Effector memory CD4-positive, alpha-beta T cell (primary cell): ENCODE measurements around the gene C11orf91.
"Not testable (repeated sequence)": the region's sequence is repeated elsewhere in the genome, so short reads cannot be mapped to it uniquely, and the experiment has no call there.

Experiments
- DNase-seq, 3 donors: peaks; one replicate each; pipeline ENCODE4 v3.0.0-alpha.2; 2020
- H3K27ac ChIP-seq: 2 replicates; pipeline ENCODE4 v1.7.0; 2013; ENCODE audit warnings: mild to moderate bottlenecking, low read length, moderate library complexity; ENCODE audit not compliant: insufficient read depth, poor library complexity, severe bottlenecking
- H3K27me3 ChIP-seq: replicated peaks from 2 replicates; pipeline ENCODE4 v1.7.0; 2013; ENCODE audit warnings: mild to moderate bottlenecking, low read length; ENCODE audit not compliant: insufficient read depth, control insufficient read depth, poor library complexity, severe bottlenecking
- H3K36me3 ChIP-seq: 2 replicates; pipeline ENCODE4 v1.7.0; 2013; ENCODE audit warnings: mild to moderate bottlenecking, low read length, moderate library complexity; ENCODE audit not compliant: control insufficient read depth, insufficient read depth
- H3K4me1 ChIP-seq: 2 replicates; pipeline ENCODE4 v1.7.0; 2013; ENCODE audit warnings: low read length, mild to moderate bottlenecking; ENCODE audit not compliant: control insufficient read depth, insufficient read depth, poor library complexity, severe bottlenecking
- H3K4me3 ChIP-seq: 2 replicates; pipeline ENCODE4 v1.7.0; 2013; ENCODE audit warnings: low read length, low read depth, mild to moderate bottlenecking; ENCODE audit not compliant: insufficient read depth, poor library complexity, severe bottlenecking
- H3K9me3 ChIP-seq: 2 replicates; pipeline ENCODE4 v1.7.0; 2013; ENCODE audit warnings: mild to moderate bottlenecking, low read length, moderate library complexity; ENCODE audit not compliant: control insufficient read depth

The C11orf91 gene

GRCh38 chr11:33664827-33665226, 35.8 kb downstream of the C11orf91 start:
- no peak overlapping the region for H3K27ac ChIP-seq
- H3K36me3 ChIP-seq = no peaks in the 10 kb centered on the region
- no peaks in the 10 kb centered on the region for H3K4me1 ChIP-seq
- no peak overlapping the region for H3K4me3 ChIP-seq
- no peak for DNase-seq
- H3K9me3 ChIP-seq = no peaks in the 10 kb centered on the region
- no peaks in the 10 kb centered on the region for H3K27me3 ChIP-seq

GRCh38 chr11:33664166-33664565, 36.5 kb downstream of the C11orf91 start:
- no peak overlapping the region for H3K27ac ChIP-seq
- DNase-seq = no peak
- H3K4me3 ChIP-seq = no peak overlapping the region

GRCh38 chr11:33663121-33663520, 37.5 kb downstream of the C11orf91 start:
- no peak for DNase-seq
- no peaks in the 10 kb centered on the region for H3K36me3 ChIP-seq

More at GRCh38 chr11:33664166-33664565, 36.5 kb downstream of the C11orf91 start:
- Histone ChIP-seq H3K4me1 (no peaks in the 10 kb centered on the region), H3K27me3 (no peaks in the 10 kb centered on the region), H3K9me3 (no peaks in the 10 kb centered on the region), H3K36me3 (no peaks in the 10 kb centered on the region)

GRCh38 chr11:33661526-33661925, 39.1 kb downstream of the C11orf91 start:
- H3K36me3 ChIP-seq, H3K27me3 ChIP-seq, H3K4me1 ChIP-seq, H3K9me3 ChIP-seq, H3K4me3 ChIP-seq, DNase-seq, H3K27ac ChIP-seq: not testable (repeated sequence)

More at GRCh38 chr11:33663121-33663520, 37.5 kb downstream of the C11orf91 start:
- no peak overlapping the region for H3K4me3 ChIP-seq
- H3K4me1 ChIP-seq = no peaks in the 10 kb centered on the region
- no peaks in the 10 kb centered on the region for H3K27me3 ChIP-seq
- no peaks in the 10 kb centered on the region for H3K9me3 ChIP-seq
- H3K27ac ChIP-seq = no peak overlapping the region

GRCh38 chr11:33660962-33661361, 39.7 kb downstream of the C11orf91 start:
- H3K4me1 ChIP-seq = no peaks in the 10 kb centered on the region
- DNase-seq = no peak
- H3K27ac ChIP-seq = no peak overlapping the region
- H3K36me3 ChIP-seq = no peaks in the 10 kb centered on the region
- H3K9me3 ChIP-seq = no peaks in the 10 kb centered on the region
- no peak overlapping the region for H3K4me3 ChIP-seq
- H3K27me3 ChIP-seq = no peaks in the 10 kb centered on the region

- DNase-seq = no peak
- Histone ChIP-seq H3K36me3 (no peaks in the 10 kb centered on the region), H3K4me1 (no peaks in the 10 kb centered on the region), H3K27ac (no peak overlapping the region), H3K27me3 (no peaks in the 10 kb centered on the region), H3K4me3 (no peak overlapping the region), H3K9me3 (no peaks in the 10 kb centered on the region)
Measured at GRCh38 chr11:33659370-33660139, 41.1 kb downstream of the C11orf91 start.

- no peaks in the 10 kb centered on the region for H3K4me1 ChIP-seq
- H3K27ac ChIP-seq = no peak overlapping the region
- no peaks in the 10 kb centered on the region for H3K9me3 ChIP-seq
- H3K27me3 ChIP-seq = no peaks in the 10 kb centered on the region
- no peaks in the 10 kb centered on the region for H3K36me3 ChIP-seq
- H3K4me3 ChIP-seq = no peak overlapping the region
- DNase-seq = no peak
Measured at GRCh38 chr11:33658195-33658900, 42.3 kb downstream of the C11orf91 start.

- Histone ChIP-seq H3K4me1 (no peaks in the 10 kb centered on the region), H3K9me3 (no peaks in the 10 kb centered on the region), H3K36me3 (no peaks in the 10 kb centered on the region), H3K27ac (no peak overlapping the region), H3K27me3 (no peaks in the 10 kb centered on the region), H3K4me3 (no peak overlapping the region)
- DNase-seq = no peak
Measured at GRCh38 chr11:33657757-33658156, 42.9 kb downstream of the C11orf91 start.

GRCh38 chr11:33656768-33657167, 43.9 kb downstream of the C11orf91 start:
- no peaks in the 10 kb centered on the region for H3K4me1 ChIP-seq
- no peaks in the 10 kb centered on the region for H3K27me3 ChIP-seq
- H3K9me3 ChIP-seq = no peaks in the 10 kb centered on the region
- H3K36me3 ChIP-seq = no peaks in the 10 kb centered on the region
- no peak for DNase-seq
- H3K27ac ChIP-seq = no peak overlapping the region
- H3K4me3 ChIP-seq = no peak overlapping the region

GRCh38 chr11:33655842-33656600, 44.6 kb downstream of the C11orf91 start:
- H3K9me3 ChIP-seq = no peaks in the 10 kb centered on the region
- no peak overlapping the region for H3K27ac ChIP-seq
- H3K27me3 ChIP-seq = no peaks in the 10 kb centered on the region
- no peak overlapping the region for H3K4me3 ChIP-seq
- no peaks in the 10 kb centered on the region for H3K4me1 ChIP-seq
- H3K36me3 ChIP-seq = no peaks in the 10 kb centered on the region
- DNase-seq = no peak
